Kidney epithelial cell (primary cell): ENCODE measurements around the gene WDHD1. TPM values are rescaled to one million over a fixed set of nuclear protein-coding genes. Genes with fewer than 3 reads are reported as not detected.
A peak's percentile ranks its signal among the peaks of the same experiment; 100 is the strongest.

ENCODE experiments used
- DNase-seq: peaks from one replicate; pipeline ENCODE4 v3.0.0-alpha.2; 2010; ENCODE audit warnings: low read depth
- H3K27me3 ChIP-seq: 2 replicates; pipeline ENCODE4 v1.6.0; 2011; ENCODE audit warnings: low read length; ENCODE audit not compliant: control insufficient read depth, insufficient read depth
- H3K36me3 ChIP-seq: 2 replicates; pipeline ENCODE4 v1.5.1; 2011; ENCODE audit warnings: low read length; ENCODE audit not compliant: control insufficient read depth, insufficient read depth
- H3K4me3 ChIP-seq: 2 replicates; pipeline ENCODE4 v1.5.1; 2011; ENCODE audit warnings: low read depth, mild to moderate bottlenecking, control low read depth, low read length
- CTCF ChIP-seq: IDR thresholded peaks from 2 replicates; pipeline ENCODE4 v1.5.1; 2011; ENCODE audit warnings: mild to moderate bottlenecking, moderate library complexity, low read length, control low read depth, inconsistent platforms; ENCODE audit not compliant: insufficient read depth, poor library complexity, severe bottlenecking
- total RNA-seq: library from RNA; depleted of rRNA; stranded (reverse); fragments of >200 nt; gene quantifications from 2 replicates; pipeline ENCODE4 v1.2.3, GENCODE V29; 2015

WDHD1 gene
- total RNA-seq, 1 donor from 2014 or later: 8.0 TPM

- no peaks in the 10 kb centered on the region for H3K36me3 ChIP-seq
- TF ChIP-seq CTCF: no peak
- H3K27me3 ChIP-seq: no peaks in the 10 kb centered on the region
- no peak for DNase-seq
- H3K4me3 ChIP-seq: no peak overlapping the region
These were observed 118.7 kb downstream of the WDHD1 start for GRCh38 chr14:54908190-54908589.

- no peaks in the 10 kb centered on the region for H3K27me3 ChIP-seq
- no peaks in the 10 kb centered on the region for H3K36me3 ChIP-seq
- no peak overlapping the region for H3K4me3 ChIP-seq
- no peak for DNase-seq
- no peak for TF ChIP-seq CTCF
These were observed 120.8 kb downstream of the WDHD1 start for GRCh38 chr14:54906075-54906474.

- Histone ChIP-seq H3K36me3 (no peaks in the 10 kb centered on the region), H3K27me3 (no peaks in the 10 kb centered on the region), H3K4me3 (peak within 1 kb of the TSS; percentile 81)
- TF ChIP-seq CTCF: peak; percentile 2
- no peak for DNase-seq
These were observed 124.1 kb downstream of the WDHD1 start, which contains the start of gene GCH1 for GRCh38 chr14:54902521-54903420. TSS of gene GCH1 (minus strand) at chr14:54902826. CDS start at chr14:54902663, 163 bp downstream.

DNA sequence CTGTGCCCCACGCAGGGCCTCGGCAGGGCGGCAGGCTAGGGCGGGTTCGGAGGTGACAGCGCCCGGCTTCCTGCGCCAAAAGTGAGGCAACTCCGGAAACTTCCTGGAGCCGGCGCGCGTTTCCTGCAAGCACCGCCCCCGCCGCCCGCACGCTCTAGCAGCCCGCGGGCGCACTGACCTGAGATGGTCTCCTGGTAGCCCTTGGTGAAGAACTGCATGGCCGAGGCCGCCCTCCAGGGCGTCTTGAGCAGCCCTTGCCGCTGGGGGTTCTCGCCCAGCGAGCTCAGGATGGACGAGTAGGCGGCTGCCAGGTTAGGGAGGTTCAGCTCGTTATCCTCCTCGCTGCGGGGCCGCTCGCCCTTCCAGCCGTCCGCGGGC lies 124.8 kb downstream of the WDHD1 start:
- no peak for TF ChIP-seq CTCF
- Histone ChIP-seq H3K36me3 (no peaks in the 10 kb centered on the region), H3K4me3 (peak overlapping the region; percentile 81), H3K27me3 (no peaks in the 10 kb centered on the region)
- DNase-seq: no peak

GRCh38 chr14:54901380-54902142 lies 125.3 kb downstream of the WDHD1 start:
- no peak for TF ChIP-seq CTCF
- Histone ChIP-seq H3K36me3 (no peaks in the 10 kb centered on the region), H3K4me3 (peak overlapping the region; percentile 81), H3K27me3 (no peaks in the 10 kb centered on the region)
- DNase-seq: no peak
